OCI-LY1 (cell line): Measurements from ENCODE around the gene TIMM13.
"Not testable (repeated sequence)": the region's sequence is repeated elsewhere in the genome, so short reads cannot be mapped to it uniquely, and the experiment has no call there.

Experiments used
- H2AFZ ChIP-seq: fragments of 200-600 bp; sonication (generic), shearing (Covaris generic); 2 replicates; pipeline ENCODE4 v1.6.0; 2014; ENCODE audit warnings: antibody characterized with exemption, mild to moderate bottlenecking, low read length
- H3F3A ChIP-seq: fragments of 200-600 bp; sonication (generic), shearing (Covaris generic); 2 replicates; pipeline ENCODE4 v1.6.0; 2014; ENCODE audit warnings: mild to moderate bottlenecking, antibody characterized with exemption, low read length, moderate library complexity; ENCODE audit not compliant: insufficient read depth
- H3K27ac ChIP-seq: fragments of 200-600 bp; sonication (generic); 2 replicates; pipeline ENCODE4 v1.5.1; 2014; ENCODE audit warnings: low read length, mixed run types, mild to moderate bottlenecking, low read depth; ENCODE audit not compliant: poor library complexity, severe bottlenecking
- H3K27me3 ChIP-seq: fragments of 200-600 bp; sonication (generic); 2 replicates; pipeline ENCODE4 v1.6.0; 2014; ENCODE audit warnings: antibody characterized with exemption, mild to moderate bottlenecking, low read length, moderate library complexity; ENCODE audit not compliant: insufficient read depth
- H3K36me3 ChIP-seq: fragments of 200-600 bp; sonication (generic); 2 replicates; pipeline ENCODE4 v1.6.1; 2014; ENCODE audit warnings: mild to moderate bottlenecking, antibody characterized with exemption, low read length, moderate library complexity, mixed read lengths; ENCODE audit not compliant: insufficient read depth
- H3K4me1 ChIP-seq: fragments of 200-600 bp; sonication (generic); 2 replicates; pipeline ENCODE4 v1.5.1; 2014; ENCODE audit warnings: mild to moderate bottlenecking, low read length, moderate library complexity; ENCODE audit not compliant: insufficient read depth, severe bottlenecking
- H3K4me2 ChIP-seq: fragments of 200-600 bp; sonication (generic), shearing (Covaris generic); 2 replicates; pipeline ENCODE4 v1.6.1; 2014; ENCODE audit warnings: low read length
- H3K4me3 ChIP-seq: fragments of 200-600 bp; sonication (generic); 2 replicates; pipeline ENCODE4 v1.5.1; 2014; ENCODE audit warnings: low read length, low read depth, mild to moderate bottlenecking, mixed read lengths; ENCODE audit not compliant: poor library complexity, severe bottlenecking
- H3K79me2 ChIP-seq: fragments of 200-600 bp; shearing (Covaris generic); 2 replicates; pipeline ENCODE4 v1.6.1; 2016; ENCODE audit warnings: mixed run types, low read length, mixed read lengths; ENCODE audit not compliant: insufficient read depth
- H3K9ac ChIP-seq: fragments of 200-600 bp; sonication (generic), shearing (Covaris generic); 2 replicates; pipeline ENCODE4 v1.6.1; 2014; ENCODE audit warnings: mild to moderate bottlenecking, low read length, mixed read lengths
- H3K9me2 ChIP-seq: fragments of 200-600 bp; sonication (generic), shearing (Covaris generic); 2 replicates; pipeline ENCODE4 v1.6.1; 2014; ENCODE audit warnings: low read depth, mild to moderate bottlenecking, low read length, mixed read lengths
- H3K9me3 ChIP-seq: fragments of 200-600 bp; shearing (Covaris generic); 2 replicates; pipeline ENCODE4 v1.6.1; 2014; ENCODE audit warnings: low read length, mixed read lengths
- H4K20me1 ChIP-seq: fragments of 200-600 bp; sonication (generic), shearing (Covaris generic); 2 replicates; pipeline ENCODE4 v1.6.0; 2016; ENCODE audit warnings: mild to moderate bottlenecking, low read length; ENCODE audit not compliant: insufficient read depth
- CTCF ChIP-seq: fragments of 200-600 bp; sonication (generic), shearing (Covaris generic); IDR thresholded peaks from 2 replicates; pipeline ENCODE4 v1.5.1; 2017; ENCODE audit warnings: mild to moderate bottlenecking, antibody characterized with exemption, low read length, moderate library complexity, mixed read lengths
- EZH2 ChIP-seq: fragments of 200-600 bp; sonication (generic), shearing (Covaris generic); IDR thresholded peaks from 2 replicates; pipeline ENCODE4 v1.8.0; 2017; ENCODE audit warnings: borderline replicate concordance, mixed run types, mild to moderate bottlenecking, antibody characterized with exemption, low read length, moderate library complexity, mixed read lengths

Gene TIMM13

GRCh38 chr19:2475018-2475701 is 47.8 kb upstream of the TIMM13 start:
- Histone ChIP-seq H4K20me1 (no peaks in the 10 kb centered on the region), H3K9me2 (no peaks in the 10 kb centered on the region), H3K9me3 (no peaks in the 10 kb centered on the region), H3K79me2 (no peaks in the 10 kb centered on the region), H3F3A (no peaks in the 10 kb centered on the region), H3K36me3 (no peaks in the 10 kb centered on the region), H3K9ac (no peak overlapping the region), H3K4me3 (peak overlapping the region; percentile 74), H3K4me2 (peak overlapping the region; percentile 86), H3K4me1 (peaks cover 43% of the 10 kb centered on the region), H3K27ac (no peak overlapping the region), H2AFZ (no peak overlapping the region), H3K27me3 (no peaks in the 10 kb centered on the region; the same call in 1 of the 2 replicates)
- TF ChIP-seq EZH2 = no peak
- TF ChIP-seq CTCF = peak; percentile 13; the same call in 1 of the 2 replicates

- Histone ChIP-seq H3K9me2 (no peaks in the 10 kb centered on the region), H4K20me1 (no peaks in the 10 kb centered on the region), H3K79me2 (no peaks in the 10 kb centered on the region), H3K9me3 (no peaks in the 10 kb centered on the region), H2AFZ (no peak overlapping the region), H3K27ac (no peak overlapping the region), H3K9ac (no peak overlapping the region), H3F3A (no peaks in the 10 kb centered on the region), H3K36me3 (no peaks in the 10 kb centered on the region), H3K4me1 (peaks cover 45% of the 10 kb centered on the region), H3K4me2 (peak overlapping the region; percentile 86), H3K4me3 (peak overlapping the region; percentile 74), H3K27me3 (no peaks in the 10 kb centered on the region; the same call in 1 of the 2 replicates)
- TF ChIP-seq CTCF (peak; percentile 88), EZH2 (no peak)
These were observed 47.0 kb upstream of the TIMM13 start for GRCh38 chr19:2474232-2475017.

- not testable (repeated sequence) for H3K36me3 ChIP-seq, H3K27ac ChIP-seq, H3K27me3 ChIP-seq, H3K4me3 ChIP-seq, H3K79me2 ChIP-seq, H3K9ac ChIP-seq, H2AFZ ChIP-seq, H4K20me1 ChIP-seq, H3K4me2 ChIP-seq, H3K9me2 ChIP-seq, H3K4me1 ChIP-seq, H3F3A ChIP-seq, H3K9me3 ChIP-seq
These were observed 42.5 kb upstream of the TIMM13 start for GRCh38 chr19:2469915-2470200.
